HCT116 (cell line): Measurements from ENCODE around the gene ACTN4. TPM values are rescaled to one million over a fixed set of nuclear protein-coding genes. Genes with fewer than 3 reads are reported as not detected.

Experiments used
- ATAC-seq: fragments of 200-7000 bp; cut with Tn5 transposase; 2 replicates; pipeline ENCODE4 v1.9.1; 2020; ENCODE audit warnings: mild to moderate bottlenecking, moderate library complexity
- BruUV-seq: library from RNA; stranded (reverse); fragments of 400-500 nt; replicated peaks from 2 replicates; lab custom pipeline; 2021; lab: Mats Ljungman, UMichigan
- CTCF ChIA-PET: fragments of 300-600 bp; sonication (Branson Sonifier 250); formaldehyde crosslinking; loops from one replicate; lab custom pipeline; 2021; ENCODE audit warnings: antibody characterized with exemption; lab: Charles Lee
- POLR2A ChIA-PET: fragments of 300-600, 350-600 bp; sonication (Branson Sonifier 250); formaldehyde crosslinking; loops from one replicate; lab custom pipeline; 2021; ENCODE audit warnings: antibody characterized with exemption; lab: Charles Lee
- RAD21 ChIA-PET, 2 experiments: fragments of 300-600 bp; sonication (Branson Sonifier 250); formaldehyde crosslinking; loops; one replicate each; lab custom pipeline; 2023; ENCODE audit warnings: low total read pairs in 2 of 2; ENCODE audit not compliant: uncharacterized antibody in 2 of 2, unreplicated experiment in 2 of 2, low non-redundant PET in 1 of 2; lab: Charles Lee
- DNase-seq: peaks from one replicate; pipeline ENCODE4 v3.0.0-alpha.2; 2010; ENCODE audit warnings: low read depth, low spot score
- H2AFZ ChIP-seq: fragments of 200-600 bp; shearing (Covaris generic), sonication (generic); 2 replicates; pipeline ENCODE4 v1.6.1; 2017; ENCODE audit warnings: low read depth, mixed run types, mixed read lengths, antibody characterized with exemption, low read length; ENCODE audit not compliant: poor library complexity, severe bottlenecking
- H3K27ac ChIP-seq: 2 replicates; pipeline ENCODE4 v1.5.1; 2012; ENCODE audit warnings: low read depth, low read length
- H3K27me3 ChIP-seq: fragments of 200-600 bp; sonication (generic); 2 replicates; pipeline ENCODE4 v1.6.1; 2016; ENCODE audit warnings: mixed run types, low read length, mixed read lengths; ENCODE audit not compliant: insufficient read depth
- H3K36me3 ChIP-seq, 2 experiments: fragments of 200-500 bp in 1 of 2; fragments of 200-600 bp in 1 of 2; sonication (Bioruptor generic) in 1 of 2; sonication (generic) in 1 of 2; 2 replicates each; pipeline versions ENCODE4 v1.5.1 to v1.6.1; 2014 to 2016; ENCODE audit warnings: low read length in 2 of 2, inconsistent platforms in 1 of 2, mixed read lengths in 1 of 2, mixed run types in 1 of 2; ENCODE audit not compliant: insufficient read depth in 2 of 2, control insufficient read depth in 1 of 2
- H3K4me1 ChIP-seq, 2 experiments: fragments of 200-600 bp in 1 of 2; sonication (generic) in 1 of 2; 2 replicates each; pipeline versions ENCODE4 v1.5.1 to v1.6.1; 2012 to 2017; ENCODE audit warnings: low read length in 2 of 2, inconsistent platforms in 1 of 2, mild to moderate bottlenecking in 1 of 2, mixed read lengths in 1 of 2, mixed run types in 1 of 2, moderate library complexity in 1 of 2; ENCODE audit not compliant: insufficient read depth in 2 of 2, control insufficient read depth in 1 of 2
- H3K4me2 ChIP-seq: fragments of 200-600 bp; sonication (generic); 2 replicates; pipeline ENCODE4 v1.6.1; 2017; ENCODE audit warnings: mixed run types, low read length, mixed read lengths
- H3K4me3 ChIP-seq, 2 experiments: fragments of 200-600 bp in 1 of 2; sonication (generic) in 1 of 2; replicated peaks in 1 of 2; 2 replicates each; pipeline ENCODE4 v1.5.1; 2011 to 2016; ENCODE audit warnings: low read length in 2 of 2, control low read depth in 1 of 2, low read depth in 1 of 2, mild to moderate bottlenecking in 1 of 2, mixed read lengths in 1 of 2, mixed run types in 1 of 2
- H3K79me2 ChIP-seq: fragments of 200-600 bp; sonication (generic); 2 replicates; pipeline ENCODE4 v1.6.1; 2017; ENCODE audit warnings: mild to moderate bottlenecking, mixed run types, low read length, moderate library complexity, mixed read lengths; ENCODE audit not compliant: insufficient read depth
- H3K9ac ChIP-seq: fragments of 200-600 bp; sonication (generic); 2 replicates; pipeline ENCODE4 v1.6.1; 2016; ENCODE audit warnings: low read length, mixed read lengths
- H3K9me2 ChIP-seq: fragments of 200-600 bp; sonication (generic), shearing (Covaris generic); 2 replicates; pipeline ENCODE4 v1.6.1; 2017; ENCODE audit warnings: mixed run types, mild to moderate bottlenecking, moderate library complexity; ENCODE audit not compliant: insufficient read depth
- H3K9me3 ChIP-seq, 2 experiments: fragments of 200-500 bp in 1 of 2; fragments of 200-600 bp in 1 of 2; sonication (Bioruptor generic) in 1 of 2; sonication (generic) in 1 of 2; 2 replicates each; pipeline ENCODE4 v1.6.1; 2014 to 2017; ENCODE audit warnings: low read length in 2 of 2, mixed read lengths in 2 of 2, inconsistent platforms in 1 of 2, low read depth in 1 of 2, mild to moderate bottlenecking in 1 of 2, mixed run types in 1 of 2, moderate library complexity in 1 of 2; ENCODE audit not compliant: control insufficient read depth in 1 of 2, insufficient read depth in 1 of 2
- H4K20me1 ChIP-seq: fragments of 200-600 bp; sonication (generic), shearing (Covaris generic); 2 replicates; pipeline ENCODE4 v1.6.1; 2017; ENCODE audit warnings: mixed run types, mild to moderate bottlenecking, moderate library complexity; ENCODE audit not compliant: insufficient read depth
- CEBPB ChIP-seq: IDR thresholded peaks from 2 replicates; pipeline ENCODE4 v1.6.1; 2012; ENCODE audit warnings: low read depth
- EZH2 ChIP-seq: fragments of 200-600 bp; sonication (generic); IDR thresholded peaks from 2 replicates; pipeline ENCODE4 v1.6.1; 2017; ENCODE audit warnings: antibody characterized with exemption, mixed run types
- POLR2AphosphoS5 ChIP-seq: IDR thresholded peaks from 2 replicates; pipeline ENCODE4 v1.6.1; 2011; ENCODE audit warnings: mild to moderate bottlenecking, low read depth, low read length, moderate library complexity
- SRF ChIP-seq: IDR thresholded peaks from 2 replicates; pipeline ENCODE4 v1.6.1; 2012; ENCODE audit warnings: low read depth
- ZBTB33 ChIP-seq: IDR thresholded peaks from 2 replicates; pipeline ENCODE4 v1.6.1; 2011; ENCODE audit warnings: mild to moderate bottlenecking, low read length, moderate library complexity; ENCODE audit not compliant: insufficient replicate concordance; ENCODE audit errors: extremely low read depth
- ZFX ChIP-seq: fragments of 450-650 bp; IDR thresholded peaks from 2 replicates; pipeline ENCODE4 v1.6.1; 2017
- intact Hi-C: fragments of 100-400 bp; cut with micrococcal nuclease; formaldehyde crosslinking; loops from 2 replicates; pipeline ENCODE4 v1.10.0; 2022
- total RNA-seq: library from RNA; stranded (reverse); gene quantifications from one replicate; pipeline ENCODE4 v1.2.1, GENCODE V29; 2021; ENCODE audit not compliant: unreplicated experiment

Gene ACTN4
- total RNA-seq, 1 experiment from 2014 or later = 651 TPM

- Histone ChIP-seq H3K9me3 (no peaks in the 10 kb centered on the region), H4K20me1 (no peaks in the 10 kb centered on the region), H3K9me2 (no peaks in the 10 kb centered on the region), H3K4me3 (no peak within 1 kb of the TSS), H2AFZ (no peak within 1 kb of the TSS), H3K4me2 (no peak within 1 kb of the TSS)
- no peak for DNase-seq
- no peak for ATAC-seq
- CTCF ChIA-PET = no interaction called here
- no TSS peak for BruUV-seq
- TF ChIP-seq EZH2 = no peak
- no peak for TF ChIP-seq POLR2AphosphoS5
- TF ChIP-seq ZFX = no peak
- no peak for TF ChIP-seq ZBTB33
- TF ChIP-seq CEBPB = no peak
- no peak for TF ChIP-seq SRF
- TF ChIP-seq, all 23 proteins: peak for 0
- no peaks in the 10 kb centered on the region for H3K36me3 ChIP-seq
- peaks cover 0 to 6% of the 10 kb centered on the region in 2 experiments; a peak in 1 of 4 replicates for H3K4me1 ChIP-seq
- H3K27ac ChIP-seq = no peak within 1 kb of the TSS
- RAD21 ChIA-PET = no interaction called here
- no peaks in the 10 kb centered on the region for H3K27me3 ChIP-seq
- POLR2A ChIA-PET = no interaction called here
- H3K9ac ChIP-seq = no peak within 1 kb of the TSS
- no peaks in the 10 kb centered on the region for H3K79me2 ChIP-seq
- intact Hi-C loops = no loop called here
Observed at GRCh38 chr19:38773469-38774177, 126.2 kb downstream of the ACTN4 start, which contains the start of gene LGALS7. LGALS7 (minus strand) TSS chr19:38773517; CDS start chr19:38773492, 25 bp downstream.
